GM04503 (cell line): Measurements from ENCODE around the gene NIPAL4.
"Not testable (repeated sequence)": the region's sequence is repeated elsewhere in the genome, so short reads cannot be mapped to it uniquely, and the experiment has no call there.

Experiments
- DNase-seq: peaks from one replicate; pipeline ENCODE4 v3.0.0-alpha.2; 2012; ENCODE audit warnings: low read depth

The NIPAL4 gene

GRCh38 chr5:157463621-157464518, 3.9 kb downstream of the NIPAL4 start:
- peak; percentile 38 for DNase-seq

- peak; percentile 83 for DNase-seq
Measured at GRCh38 chr5:157464519-157465171, 4.6 kb downstream of the NIPAL4 start.

- no peak for DNase-seq
Measured at GRCh38 chr5:157468293-157468965, 8.4 kb downstream of the NIPAL4 start.

- no peak for DNase-seq
Measured at GRCh38 chr5:157469073-157469472, 9.1 kb downstream of the NIPAL4 start.

DNA sequence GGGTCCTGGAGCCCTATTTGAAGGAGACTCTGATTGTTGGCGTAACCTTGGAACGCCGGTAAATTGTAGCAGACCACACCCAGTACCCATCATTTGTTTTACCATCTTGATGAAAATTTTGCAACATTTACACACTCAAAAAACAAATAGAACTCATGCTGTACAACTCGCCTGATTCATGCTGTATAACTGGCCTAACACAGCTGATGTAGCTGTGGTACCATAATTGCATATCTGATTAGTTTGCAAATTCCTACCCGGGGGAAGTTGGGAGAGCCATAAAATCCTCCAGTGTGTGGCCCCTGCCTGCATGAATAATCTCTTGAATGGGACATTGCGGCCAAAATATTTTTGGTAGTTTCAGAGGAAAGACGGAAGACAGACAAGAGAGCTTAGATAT, 9.7 kb downstream of the NIPAL4 start:
- no peak for DNase-seq

- DNase-seq, result no peak
Measured at GRCh38 chr5:157470631-157471030, 10.6 kb downstream of the NIPAL4 start.

- DNase-seq, result no peak
Measured at GRCh38 chr5:157471709-157472108, 11.7 kb downstream of the NIPAL4 start.

- peak; percentile 40 for DNase-seq
Measured at GRCh38 chr5:157473383-157474320, 13.6 kb downstream of the NIPAL4 start.

GRCh38 chr5:157475432-157475831, 15.4 kb downstream of the NIPAL4 start:
- DNase-seq, result no peak

DNA sequence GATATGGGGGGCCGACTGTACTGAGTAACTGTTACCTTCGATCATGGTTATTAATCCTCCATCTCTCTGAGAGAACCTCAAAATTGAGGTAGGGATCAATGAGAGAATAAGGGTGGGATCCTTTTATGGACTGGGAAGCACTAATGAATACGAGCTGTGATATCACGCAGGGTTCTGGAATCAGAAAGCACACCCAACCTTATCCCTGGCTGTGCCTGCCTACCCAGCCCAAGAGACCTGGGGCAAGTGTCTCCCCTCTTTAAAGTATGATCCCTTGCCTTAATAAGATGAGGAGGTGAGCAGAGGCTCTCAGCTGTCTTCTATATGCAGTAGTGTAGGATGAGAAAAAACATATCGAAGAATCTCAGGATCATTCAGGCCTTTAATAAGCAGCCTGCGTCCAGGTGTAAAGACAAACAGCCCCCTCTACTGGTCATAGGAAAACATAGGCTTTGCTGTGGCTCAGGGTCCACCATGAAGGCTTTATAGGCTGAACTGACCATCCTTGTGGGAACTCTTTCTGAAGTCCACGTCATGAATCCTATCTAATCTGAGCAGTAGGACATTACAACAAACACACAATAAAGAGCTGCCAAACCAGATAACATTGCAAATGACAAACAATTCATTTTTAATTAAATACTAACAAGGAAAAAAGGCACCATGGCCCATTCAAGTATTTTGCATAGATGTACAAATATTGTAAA, 16.8 kb downstream of the NIPAL4 start:
- no peak for DNase-seq

DNA sequence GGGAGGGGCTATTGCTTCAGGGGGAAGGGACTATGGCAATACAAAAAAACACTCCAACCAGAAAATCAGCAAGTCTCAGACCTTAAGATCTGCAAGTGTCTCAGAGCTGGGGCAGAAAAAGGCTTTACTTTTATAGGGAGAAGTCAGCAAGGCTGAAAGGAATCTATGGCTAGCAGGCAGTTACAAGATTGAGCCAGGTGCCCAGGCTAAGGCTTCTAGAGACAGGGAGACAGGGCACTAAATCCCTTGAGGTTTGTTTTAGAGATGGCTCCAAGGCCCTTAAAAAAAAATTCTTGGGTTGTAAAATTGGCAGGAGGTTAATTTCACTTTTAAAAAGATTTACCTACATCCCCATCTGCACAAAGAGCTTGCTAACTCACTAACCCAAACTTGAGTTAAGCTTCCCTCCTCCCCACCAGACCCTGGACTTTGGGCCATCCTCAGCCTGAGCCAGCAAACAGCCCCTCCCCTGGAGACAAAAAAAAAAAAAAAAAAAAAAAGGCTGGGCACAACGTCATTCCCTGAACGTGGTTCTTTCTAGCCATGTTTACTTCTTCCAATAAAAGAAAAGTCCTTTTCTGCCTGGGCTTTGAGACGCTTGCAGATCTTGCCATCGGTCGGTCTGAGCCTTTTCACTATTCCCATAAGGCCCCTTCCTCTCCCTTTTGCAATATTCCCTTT, 17.9 kb downstream of the NIPAL4 start:
- no peak for DNase-seq

DNA sequence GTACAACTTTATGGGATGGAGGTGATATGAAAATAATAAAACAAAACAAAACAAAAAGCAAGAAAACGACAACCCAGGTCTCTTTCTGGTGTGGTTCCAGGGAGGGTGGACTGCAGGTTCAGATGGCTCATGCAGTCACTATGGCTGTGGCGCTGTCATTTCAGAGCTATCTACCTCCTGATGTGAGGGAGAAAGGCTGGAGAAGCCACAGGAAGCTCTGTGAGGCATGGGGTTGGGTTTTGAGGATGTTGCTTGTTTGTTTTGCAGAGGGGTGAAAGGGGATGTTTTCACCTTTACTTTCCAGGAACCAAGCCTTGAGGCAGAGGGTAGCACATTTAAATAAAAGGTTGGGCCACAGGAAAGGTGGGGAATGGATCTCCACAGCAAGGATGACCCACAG, 18.7 kb downstream of the NIPAL4 start:
- no peak for DNase-seq

- DNase-seq, result no peak
Measured at GRCh38 chr5:157479166-157479565, 19.2 kb downstream of the NIPAL4 start.

GRCh38 chr5:157479612-157480510, 19.8 kb downstream of the NIPAL4 start:
- DNase-seq, result no peak

- DNase-seq, result no peak
Measured at GRCh38 chr5:157481265-157481664, 21.3 kb downstream of the NIPAL4 start.

GRCh38 chr5:157481666-157482065, 21.7 kb downstream of the NIPAL4 start:
- DNase-seq, result no peak

- not testable (repeated sequence) for DNase-seq
Measured at GRCh38 chr5:157482702-157483101, 22.7 kb downstream of the NIPAL4 start.

DNA sequence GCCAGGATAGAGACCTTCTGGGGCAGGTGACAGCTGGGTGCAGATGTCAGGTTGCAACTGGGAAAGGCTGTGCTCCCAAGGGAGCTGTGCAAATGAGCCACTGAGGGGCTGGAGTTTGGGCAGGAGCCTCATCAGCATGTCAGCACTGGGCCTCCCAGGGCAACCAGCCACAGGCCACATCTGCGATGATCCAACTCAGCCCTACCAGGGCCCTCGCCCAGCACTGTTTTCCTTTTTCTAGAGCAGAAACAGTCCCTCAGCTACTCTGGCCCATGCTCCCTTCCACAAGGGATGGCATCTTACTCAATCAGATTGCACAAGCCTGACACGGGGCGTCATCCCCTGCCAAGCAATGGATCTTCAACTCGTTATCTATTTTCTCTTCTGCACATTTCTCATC, 24.8 kb downstream of the NIPAL4 start:
- DNase-seq, result no peak

GRCh38 chr5:157485340-157485739, 25.3 kb downstream of the NIPAL4 start:
- no peak for DNase-seq
